GM23338 (cell line): ENCODE measurements around the gene SNX4.

Source experiments
- CTCF ChIP-seq, 2 experiments: fragments of 200-600 bp in 1 of 2; sonication (generic) in 1 of 2; conservative IDR thresholded peaks; 2 replicates each; pipeline versions ENCODE4 v1.5.1 to v1.6.1; 2016 to 2017; ENCODE audit warnings: antibody characterized with exemption in 2 of 2, low read depth in 2 of 2, mild to moderate bottlenecking in 2 of 2, moderate library complexity in 1 of 2
- EZH2 ChIP-seq: fragments of 200-600 bp; sonication (generic); IDR thresholded peaks from one replicate; pipeline ENCODE4 v1.8.0; 2017; ENCODE audit warnings: antibody characterized with exemption, mild to moderate bottlenecking, low read depth; ENCODE audit not compliant: unreplicated experiment
- POLR2AphosphoS5 ChIP-seq: IDR thresholded peaks from 2 replicates; pipeline ENCODE4 v1.6.1; 2016; ENCODE audit warnings: antibody characterized with exemption, low read depth
- REST ChIP-seq: IDR thresholded peaks from one replicate; pipeline ENCODE4 v1.6.1; 2018; ENCODE audit warnings: antibody characterized with exemption; ENCODE audit not compliant: unreplicated experiment
- TF ChIP-seq, protein P1 (sequence below): IDR thresholded peaks from 2 replicates; pipeline ENCODE4 v1.6.1; 2016; ENCODE audit warnings: antibody characterized with exemption

DNA sequence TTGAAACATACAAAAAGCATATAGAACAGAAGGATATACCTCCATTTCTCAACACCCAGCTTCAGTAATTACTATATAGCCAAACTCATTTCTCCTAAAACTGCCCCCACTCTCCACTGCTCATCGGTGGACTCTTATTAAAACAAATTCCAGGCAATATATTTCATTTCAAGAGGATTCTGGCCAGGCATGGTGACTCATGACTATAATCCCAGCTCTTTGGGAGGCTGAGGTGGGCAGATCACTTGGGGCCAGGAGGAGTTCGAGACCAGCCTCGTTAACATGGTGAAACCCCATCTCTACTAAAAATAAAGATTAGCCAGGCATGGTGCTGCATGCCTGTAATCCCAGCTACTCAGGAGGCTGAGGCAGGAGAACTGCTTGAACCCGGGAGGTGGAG, 40.9 kb downstream of the SNX4 start:
- no peak for TF ChIP-seq POLR2AphosphoS5
- no peak for TF ChIP-seq CTCF (conservative IDR thresholded peaks at IDR 0.05; ENCODE audit: low read depth in 2 of 2)
- no peak for TF ChIP-seq REST
- TF ChIP-seq, protein P1, sequence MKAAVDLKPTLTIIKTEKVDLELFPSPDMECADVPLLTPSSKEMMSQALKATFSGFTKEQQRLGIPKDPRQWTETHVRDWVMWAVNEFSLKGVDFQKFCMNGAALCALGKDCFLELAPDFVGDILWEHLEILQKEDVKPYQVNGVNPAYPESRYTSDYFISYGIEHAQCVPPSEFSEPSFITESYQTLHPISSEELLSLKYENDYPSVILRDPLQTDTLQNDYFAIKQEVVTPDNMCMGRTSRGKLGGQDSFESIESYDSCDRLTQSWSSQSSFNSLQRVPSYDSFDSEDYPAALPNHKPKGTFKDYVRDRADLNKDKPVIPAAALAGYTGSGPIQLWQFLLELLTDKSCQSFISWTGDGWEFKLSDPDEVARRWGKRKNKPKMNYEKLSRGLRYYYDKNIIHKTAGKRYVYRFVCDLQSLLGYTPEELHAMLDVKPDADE, result no peak
- no peak for TF ChIP-seq EZH2
